ENCODE data around the gene NOD1. TPM values are rescaled to one million over a fixed set of nuclear protein-coding genes. Genes with fewer than 3 reads are reported as not detected.

Gene NOD1
- total RNA-seq, 1 experiment from 2014 or later: 8.1 TPM

DNA sequence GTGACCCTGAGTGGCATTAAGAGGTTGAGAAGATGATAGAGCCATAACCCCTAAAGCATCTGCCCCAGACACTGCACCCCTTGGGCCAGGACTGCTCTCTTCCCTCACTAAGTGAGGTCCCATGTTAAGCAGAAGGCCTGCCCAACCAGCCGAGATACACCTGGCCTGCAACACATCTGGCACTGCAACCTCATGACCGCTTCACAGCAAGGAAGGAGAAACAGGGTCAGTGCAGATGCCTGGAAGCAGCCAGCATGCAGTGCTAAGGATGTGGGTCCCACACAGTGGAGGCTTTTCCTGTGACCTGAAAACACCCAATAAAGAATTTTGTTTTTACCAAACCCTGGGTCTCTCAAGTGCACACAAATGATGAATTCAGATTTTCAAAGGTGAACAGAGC is 7.4 kb downstream of the NOD1 start:
- TF ChIP-seq SIN3A (IDR thresholded peaks at IDR 0.05; ENCODE audit: borderline replicate concordance, insufficient read depth, low read depth, low read length): no peak
- TF ChIP-seq, protein P1, sequence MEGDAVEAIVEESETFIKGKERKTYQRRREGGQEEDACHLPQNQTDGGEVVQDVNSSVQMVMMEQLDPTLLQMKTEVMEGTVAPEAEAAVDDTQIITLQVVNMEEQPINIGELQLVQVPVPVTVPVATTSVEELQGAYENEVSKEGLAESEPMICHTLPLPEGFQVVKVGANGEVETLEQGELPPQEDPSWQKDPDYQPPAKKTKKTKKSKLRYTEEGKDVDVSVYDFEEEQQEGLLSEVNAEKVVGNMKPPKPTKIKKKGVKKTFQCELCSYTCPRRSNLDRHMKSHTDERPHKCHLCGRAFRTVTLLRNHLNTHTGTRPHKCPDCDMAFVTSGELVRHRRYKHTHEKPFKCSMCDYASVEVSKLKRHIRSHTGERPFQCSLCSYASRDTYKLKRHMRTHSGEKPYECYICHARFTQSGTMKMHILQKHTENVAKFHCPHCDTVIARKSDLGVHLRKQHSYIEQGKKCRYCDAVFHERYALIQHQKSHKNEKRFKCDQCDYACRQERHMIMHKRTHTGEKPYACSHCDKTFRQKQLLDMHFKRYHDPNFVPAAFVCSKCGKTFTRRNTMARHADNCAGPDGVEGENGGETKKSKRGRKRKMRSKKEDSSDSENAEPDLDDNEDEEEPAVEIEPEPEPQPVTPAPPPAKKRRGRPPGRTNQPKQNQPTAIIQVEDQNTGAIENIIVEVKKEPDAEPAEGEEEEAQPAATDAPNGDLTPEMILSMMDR (IDR thresholded peaks at IDR 0.05): no peak
- TF ChIP-seq POLR2AphosphoS5 (IDR thresholded peaks at IDR 0.05; ENCODE audit: low read depth, low read length): no peak
- no peak for TF ChIP-seq TCF7L2 (IDR thresholded peaks at IDR 0.05; ENCODE audit: low read depth, low read length)
- no peak for TF ChIP-seq REST (IDR thresholded peaks at IDR 0.05; ENCODE audit: insufficient read depth in 1 of 2, low read depth in 2 of 2, low read length in 1 of 2)
- ATAC-seq: no peak
- no TSS peak for BruUV-seq (replicated peaks)
- H3K9me3 ChIP-seq (ENCODE audit: control insufficient read depth, insufficient read depth, low read depth, low read length): no peaks in the 10 kb centered on the region
- in situ Hi-C loops (cut with HindIII; ENCODE audit: low pct_unique_long_range_greater_than_20kb, low sequenced_read_pairs) (no loop called here), intact Hi-C loops (cut with micrococcal nuclease; ENCODE audit: unreplicated experiment) (no loop called here)
- ChIA-PET POLR2A (no interaction called here), CTCF (no interaction called here)
- H3K27ac ChIP-seq (ENCODE audit: low read length): no peak overlapping the region
- no peaks in the 10 kb centered on the region for H3K36me3 ChIP-seq (ENCODE audit: control insufficient read depth, insufficient read depth, low read length)
- H3K4me3 ChIP-seq (ENCODE audit: low read depth in 2 of 2, low read length in 2 of 2): no peak overlapping the region
- DNase-seq (ENCODE audit: low read depth, low spot score): no peak
- no peaks in the 10 kb centered on the region for H3K4me1 ChIP-seq (ENCODE audit: control insufficient read depth, insufficient read depth, low read length)
- H3K27me3 ChIP-seq (ENCODE audit: control insufficient read depth, insufficient read depth, low read length): no peaks in the 10 kb centered on the region

DNA sequence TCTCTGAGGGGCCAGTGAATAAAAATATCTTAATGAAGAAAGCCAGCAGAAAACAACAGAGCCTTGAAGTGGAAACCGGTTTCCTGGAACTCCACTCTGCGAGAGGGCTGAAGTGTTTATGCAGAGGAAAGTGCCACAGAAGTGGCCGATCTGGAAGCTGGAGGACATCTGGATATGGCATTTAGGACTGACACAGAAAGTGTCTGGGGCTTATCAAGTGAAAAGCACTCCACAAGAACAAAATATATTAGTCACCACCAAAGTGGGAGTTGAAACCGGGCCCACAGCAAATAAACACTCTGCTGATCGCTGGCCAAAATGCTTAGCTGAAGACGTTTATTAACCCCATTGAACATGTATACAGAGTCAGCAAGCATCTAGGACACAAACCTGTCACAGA is 7.8 kb downstream of the NOD1 start:
- in situ Hi-C loops (cut with HindIII; ENCODE audit: low pct_unique_long_range_greater_than_20kb, low sequenced_read_pairs) (no loop called here), intact Hi-C loops (cut with micrococcal nuclease; ENCODE audit: unreplicated experiment) (no loop called here)
- Histone ChIP-seq H3K27me3 (ENCODE audit: control insufficient read depth, insufficient read depth, low read length) (no peaks in the 10 kb centered on the region), H3K27ac (ENCODE audit: low read length) (no peak overlapping the region), H3K36me3 (ENCODE audit: control insufficient read depth, insufficient read depth, low read length) (no peaks in the 10 kb centered on the region), H3K9me3 (ENCODE audit: control insufficient read depth, insufficient read depth, low read depth, low read length) (no peaks in the 10 kb centered on the region), H3K4me1 (ENCODE audit: control insufficient read depth, insufficient read depth, low read length) (no peaks in the 10 kb centered on the region), H3K4me3 (ENCODE audit: low read depth in 2 of 2, low read length in 2 of 2) (no peak overlapping the region)
- TF ChIP-seq TCF7L2 (IDR thresholded peaks at IDR 0.05; ENCODE audit: low read depth, low read length) (no peak), REST (IDR thresholded peaks at IDR 0.05; ENCODE audit: insufficient read depth in 1 of 2, low read depth in 2 of 2, low read length in 1 of 2) (no peak), SIN3A (IDR thresholded peaks at IDR 0.05; ENCODE audit: borderline replicate concordance, insufficient read depth, low read depth, low read length) (no peak), POLR2AphosphoS5 (IDR thresholded peaks at IDR 0.05; ENCODE audit: low read depth, low read length) (no peak)
- TF ChIP-seq, protein P1 (IDR thresholded peaks at IDR 0.05): no peak
- ChIA-PET CTCF (no interaction called here), POLR2A (no interaction called here)
- DNase-seq (ENCODE audit: low read depth, low spot score) (no peak), ATAC-seq (no peak)
- no TSS peak for BruUV-seq (replicated peaks)
